OCI-LY7 (cell line): ENCODE results near the gene SNX2.

ENCODE experiments used
- EZH2phosphoT487 ChIP-seq: fragments of 200-600 bp; sonication (generic); IDR thresholded peaks from 2 replicates; pipeline ENCODE4 v1.6.1; 2018; ENCODE audit warnings: low read depth, borderline replicate concordance, mild to moderate bottlenecking, mixed run types, antibody characterized with exemption, low read length, moderate library complexity, mixed read lengths
- TF ChIP-seq, protein P1 (sequence below): fragments of 200-600 bp; sonication (generic); conservative IDR thresholded peaks from 2 replicates; pipeline ENCODE4 v1.5.1; 2014; ENCODE audit warnings: mild to moderate bottlenecking, antibody characterized with exemption, low read length, moderate library complexity, mixed read lengths

DNA sequence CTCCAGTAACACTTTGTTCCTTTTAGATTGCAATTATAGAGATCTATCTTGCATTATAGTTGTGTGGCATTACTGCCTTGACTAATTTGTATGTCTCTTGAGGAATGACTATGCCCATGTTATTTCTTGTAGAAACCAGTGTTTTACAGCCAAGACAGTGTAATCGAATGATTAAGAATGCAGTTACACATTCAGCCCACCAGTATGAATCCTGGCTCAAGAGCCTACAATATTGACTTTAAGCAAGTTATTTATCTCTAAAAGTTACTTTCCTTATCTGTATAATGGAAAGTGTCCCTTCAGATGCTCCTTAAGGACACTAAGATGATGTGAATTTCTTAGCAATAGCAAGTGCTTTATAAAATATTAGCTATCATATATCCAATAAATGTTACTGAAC lies 60.8 kb downstream of the SNX2 start:
- TF ChIP-seq, protein P1, sequence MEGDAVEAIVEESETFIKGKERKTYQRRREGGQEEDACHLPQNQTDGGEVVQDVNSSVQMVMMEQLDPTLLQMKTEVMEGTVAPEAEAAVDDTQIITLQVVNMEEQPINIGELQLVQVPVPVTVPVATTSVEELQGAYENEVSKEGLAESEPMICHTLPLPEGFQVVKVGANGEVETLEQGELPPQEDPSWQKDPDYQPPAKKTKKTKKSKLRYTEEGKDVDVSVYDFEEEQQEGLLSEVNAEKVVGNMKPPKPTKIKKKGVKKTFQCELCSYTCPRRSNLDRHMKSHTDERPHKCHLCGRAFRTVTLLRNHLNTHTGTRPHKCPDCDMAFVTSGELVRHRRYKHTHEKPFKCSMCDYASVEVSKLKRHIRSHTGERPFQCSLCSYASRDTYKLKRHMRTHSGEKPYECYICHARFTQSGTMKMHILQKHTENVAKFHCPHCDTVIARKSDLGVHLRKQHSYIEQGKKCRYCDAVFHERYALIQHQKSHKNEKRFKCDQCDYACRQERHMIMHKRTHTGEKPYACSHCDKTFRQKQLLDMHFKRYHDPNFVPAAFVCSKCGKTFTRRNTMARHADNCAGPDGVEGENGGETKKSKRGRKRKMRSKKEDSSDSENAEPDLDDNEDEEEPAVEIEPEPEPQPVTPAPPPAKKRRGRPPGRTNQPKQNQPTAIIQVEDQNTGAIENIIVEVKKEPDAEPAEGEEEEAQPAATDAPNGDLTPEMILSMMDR = no peak
- TF ChIP-seq EZH2phosphoT487 = no peak
